SH-SY5Y (cell line): ENCODE data around the gene SYT6.

Experiments used
- GATA2 ChIP-seq: IDR thresholded peaks from 2 replicates; pipeline ENCODE4 v1.6.1; 2011; ENCODE audit warnings: mild to moderate bottlenecking, low read depth, low read length
- GATA3 ChIP-seq: IDR thresholded peaks from 2 replicates; pipeline ENCODE4 v1.6.1; 2011; ENCODE audit warnings: low read depth, mild to moderate bottlenecking, low read length, moderate library complexity

SYT6 gene

DNA sequence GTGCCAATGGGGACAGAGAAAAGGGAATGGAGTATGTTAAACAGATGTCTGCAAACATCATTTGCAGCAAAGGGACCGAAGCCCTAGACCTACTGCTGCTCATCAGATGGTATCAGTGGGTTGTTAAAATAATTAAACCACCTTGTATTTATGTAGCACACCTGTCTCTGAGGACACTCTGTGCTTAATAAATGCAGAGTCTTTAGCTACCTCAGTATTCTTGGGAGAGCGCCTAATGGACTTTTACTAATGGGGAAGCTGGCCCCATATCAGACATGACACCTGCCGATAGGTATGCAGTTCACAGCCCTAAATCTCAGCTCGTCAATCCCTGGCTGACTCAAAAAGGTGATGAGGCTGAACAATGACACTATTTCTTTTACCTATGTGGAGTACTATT is 54.4 kb downstream of the SYT6 start:
- TF ChIP-seq GATA3 (no peak), GATA2 (no peak)

DNA sequence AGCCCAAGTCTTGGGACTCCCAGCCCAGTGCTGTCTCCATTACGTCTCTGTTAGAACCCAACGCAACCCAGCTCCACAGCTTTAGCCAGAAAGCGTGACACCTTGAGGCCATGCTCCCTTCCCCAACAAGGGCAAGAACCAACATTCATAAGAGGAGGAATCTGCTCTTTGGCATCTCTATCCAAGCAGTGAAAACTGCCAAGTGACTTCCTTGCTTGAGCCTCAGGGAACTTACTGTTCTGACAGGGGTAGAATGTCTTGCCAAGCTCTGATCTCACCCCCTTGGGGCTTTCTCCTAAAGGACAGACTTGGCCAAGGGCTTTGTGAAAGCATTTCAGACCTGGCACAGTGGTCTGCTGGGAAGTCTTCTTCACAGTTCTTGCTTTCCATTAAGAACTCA is 56.6 kb downstream of the SYT6 start:
- no peak for TF ChIP-seq GATA2
- TF ChIP-seq GATA3: no peak

DNA sequence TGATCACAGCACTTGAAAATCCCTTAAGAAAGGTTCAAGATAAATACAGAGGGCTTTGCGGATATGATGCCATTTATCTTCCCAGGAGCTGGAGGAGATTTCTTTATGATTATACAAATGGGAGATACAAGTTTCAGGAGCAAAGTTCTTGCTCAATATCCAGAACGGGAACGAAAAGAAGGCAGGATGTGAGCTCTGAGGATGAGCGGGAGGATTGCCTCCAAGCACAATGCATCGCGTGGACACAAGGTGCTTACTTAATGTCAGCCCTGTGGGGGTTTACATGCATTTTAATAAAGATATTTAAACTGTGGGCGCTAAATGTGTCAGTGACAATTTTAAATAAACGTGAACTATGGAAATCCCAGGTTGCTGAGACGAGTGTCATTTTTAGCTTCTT is 59.0 kb downstream of the SYT6 start:
- no peak for TF ChIP-seq GATA2
- TF ChIP-seq GATA3: no peak

DNA sequence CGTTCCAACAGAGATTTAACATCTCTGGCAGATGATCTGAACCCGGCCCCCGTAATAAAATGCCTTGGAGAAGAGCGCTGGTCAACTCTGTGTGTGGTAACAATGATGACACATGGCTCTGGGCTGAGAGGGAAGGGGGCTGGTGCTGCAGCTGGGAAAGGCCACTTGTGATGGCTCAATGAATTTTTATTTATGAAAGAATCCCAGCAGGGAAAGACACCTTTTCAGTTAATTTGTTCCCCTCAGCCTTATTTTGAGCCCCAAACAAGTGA is 59.4 kb downstream of the SYT6 start:
- TF ChIP-seq GATA3: no peak
- TF ChIP-seq GATA2: no peak

DNA sequence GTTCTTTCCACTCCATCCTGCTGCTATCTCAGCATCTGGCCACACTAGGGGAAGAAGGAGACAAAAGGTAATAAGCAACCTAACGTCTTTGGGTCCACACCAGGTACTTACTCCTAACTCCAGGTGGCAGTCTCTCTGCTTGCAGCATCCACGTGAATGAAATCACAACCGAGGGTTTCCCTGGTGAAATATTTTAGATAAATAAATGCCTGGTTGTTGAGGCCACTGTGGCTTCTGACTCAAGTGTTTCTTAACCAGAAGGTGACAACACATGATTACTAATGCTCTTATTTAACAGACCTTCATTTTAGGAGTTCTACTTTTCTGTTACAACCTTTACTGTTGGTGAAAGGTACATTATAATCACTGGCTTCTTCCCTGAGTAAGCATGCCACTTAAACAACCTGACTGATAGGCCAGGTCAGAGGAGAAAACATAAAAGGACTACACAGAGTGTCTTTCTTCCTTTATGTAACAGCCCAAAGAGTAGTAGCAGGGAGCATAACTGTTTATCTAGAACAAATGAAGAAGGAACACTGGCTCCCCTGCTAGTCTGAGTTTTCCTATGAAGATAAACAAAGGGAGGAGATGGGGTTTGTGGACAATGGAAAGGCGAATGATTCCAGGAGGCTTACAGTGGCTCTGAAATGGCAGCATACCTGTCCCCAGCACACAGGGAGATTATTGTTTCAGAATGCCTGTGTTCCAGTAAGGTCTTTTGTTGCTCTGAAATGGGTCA is 59.9 kb downstream of the SYT6 start:
- TF ChIP-seq GATA3 (no peak), GATA2 (no peak)

DNA sequence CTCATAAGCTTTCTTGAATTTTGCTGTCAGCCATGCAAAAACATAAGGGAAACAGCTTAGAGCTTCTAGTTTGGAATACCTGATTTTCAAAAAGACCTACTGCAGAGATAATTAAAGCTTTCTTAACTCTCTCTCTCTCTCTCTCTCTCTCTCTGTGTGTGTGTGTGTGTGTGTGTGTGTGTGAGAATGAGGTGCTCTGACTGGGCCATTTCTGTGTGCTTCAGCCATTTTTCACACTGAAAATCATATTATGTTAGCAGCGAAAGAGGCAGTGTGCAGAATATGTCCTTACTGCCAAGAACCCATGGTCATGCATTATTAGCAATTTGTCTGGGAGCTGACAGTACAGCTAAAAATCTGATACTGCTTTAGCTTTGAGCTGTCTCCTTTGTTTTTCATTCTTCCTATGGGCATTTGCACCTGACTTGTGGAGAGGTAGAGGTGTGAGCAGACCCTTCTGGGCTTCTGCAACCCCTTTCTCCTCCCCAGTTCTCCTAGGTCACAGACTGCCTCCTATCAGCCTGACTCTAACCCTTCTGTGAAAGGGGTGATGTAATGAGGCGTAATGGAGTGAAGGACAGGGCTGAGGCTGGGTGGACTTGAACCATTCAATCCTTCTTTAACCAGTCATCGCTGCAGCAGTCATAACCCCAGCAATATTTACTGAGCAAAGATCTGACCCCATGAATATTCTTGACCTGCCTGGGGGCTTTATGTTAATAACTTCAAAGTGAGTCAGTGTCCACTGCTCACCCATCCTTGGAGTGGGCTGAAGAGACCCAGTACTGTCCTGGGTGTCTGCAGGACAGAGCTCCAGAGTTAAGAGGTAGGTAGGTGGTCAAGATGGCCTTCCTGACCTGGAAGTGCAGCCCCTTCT is 61.2 kb downstream of the SYT6 start:
- no peak for TF ChIP-seq GATA2
- no peak for TF ChIP-seq GATA3

DNA sequence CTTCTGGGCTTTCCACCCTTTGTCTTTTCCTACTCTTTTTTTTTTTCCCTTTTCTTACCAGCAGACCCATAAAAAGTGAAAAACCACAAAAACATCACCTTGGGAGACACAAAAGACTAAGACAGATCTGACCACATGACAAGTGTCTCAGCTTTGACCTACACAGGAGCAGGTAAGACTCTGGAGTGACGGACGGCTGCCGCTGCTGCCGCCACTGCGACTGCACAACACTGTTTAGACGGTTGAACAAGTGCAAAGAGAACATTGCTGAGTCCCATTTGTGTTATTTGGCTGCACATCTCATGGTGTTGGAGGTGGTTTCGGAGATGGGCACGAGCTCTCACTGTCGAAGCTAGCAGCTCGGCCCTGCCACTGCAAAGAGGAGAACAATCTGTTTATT is 62.0 kb downstream of the SYT6 start:
- TF ChIP-seq GATA2 (no peak), GATA3 (no peak)

DNA sequence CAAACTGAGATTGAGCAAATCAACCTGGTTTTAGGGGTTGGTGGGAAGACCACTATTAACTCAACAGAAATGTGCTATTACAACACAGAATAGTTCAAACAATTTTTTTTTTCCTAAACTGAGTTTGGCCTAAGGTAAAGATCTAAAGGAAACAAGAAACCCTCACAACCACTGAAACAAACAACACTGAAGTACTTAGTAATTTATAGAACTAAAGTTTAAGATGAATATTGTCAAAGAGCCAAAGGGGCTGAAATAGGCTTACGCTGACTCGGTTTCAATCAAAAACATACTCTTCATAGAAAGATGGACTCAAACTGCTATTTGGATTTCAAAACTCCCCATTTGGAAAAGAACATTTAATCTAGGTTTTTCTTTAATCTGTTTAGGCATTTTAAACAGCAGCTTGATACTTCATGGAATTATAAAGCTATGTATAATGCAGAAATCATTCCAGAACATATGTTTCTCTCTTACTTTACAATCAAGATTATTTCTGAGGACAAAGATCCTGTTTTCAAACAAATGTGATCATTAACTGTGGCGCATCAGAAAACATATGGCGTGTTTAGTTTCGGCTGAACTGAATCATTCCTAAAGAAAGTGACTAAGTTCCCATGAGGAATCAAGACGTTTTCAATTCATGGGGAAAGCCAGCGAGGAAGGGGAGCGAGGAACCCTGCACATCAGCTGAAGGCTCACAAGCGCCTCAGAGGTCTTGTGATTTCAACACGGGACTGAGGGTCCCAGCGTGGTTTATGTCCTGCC is 62.7 kb downstream of the SYT6 start:
- TF ChIP-seq GATA2 (no peak), GATA3 (no peak)

DNA sequence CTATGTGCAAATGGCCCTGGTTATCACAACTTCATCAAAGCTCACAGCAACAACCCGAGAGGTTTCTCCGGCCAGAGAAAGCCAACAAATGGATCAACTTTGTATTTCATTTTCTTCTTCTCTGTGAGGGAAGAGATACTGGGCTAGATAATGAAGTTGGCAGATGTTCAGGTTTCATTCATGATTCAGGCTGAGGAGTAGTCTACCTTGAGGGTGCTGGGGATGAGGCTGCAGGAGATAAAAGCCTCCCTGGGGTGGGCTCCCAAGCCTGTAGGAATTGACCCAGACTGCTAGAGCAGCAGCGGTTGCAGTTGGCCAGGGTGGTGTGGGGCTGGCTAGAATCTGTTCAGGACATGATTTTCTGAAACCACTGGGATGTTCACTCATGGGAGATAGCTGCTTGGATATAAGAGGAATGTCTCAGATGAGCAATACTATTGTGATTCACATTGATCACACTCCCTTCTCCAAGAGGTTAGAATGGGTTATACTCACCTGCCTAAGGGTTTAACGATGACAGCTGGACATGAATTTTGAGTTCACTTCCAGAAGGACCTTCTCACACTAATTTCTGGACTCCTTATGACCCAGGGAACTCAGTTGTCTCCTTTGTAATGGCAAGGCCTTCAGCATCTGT is 64.0 kb downstream of the SYT6 start:
- no peak for TF ChIP-seq GATA2
- no peak for TF ChIP-seq GATA3

DNA sequence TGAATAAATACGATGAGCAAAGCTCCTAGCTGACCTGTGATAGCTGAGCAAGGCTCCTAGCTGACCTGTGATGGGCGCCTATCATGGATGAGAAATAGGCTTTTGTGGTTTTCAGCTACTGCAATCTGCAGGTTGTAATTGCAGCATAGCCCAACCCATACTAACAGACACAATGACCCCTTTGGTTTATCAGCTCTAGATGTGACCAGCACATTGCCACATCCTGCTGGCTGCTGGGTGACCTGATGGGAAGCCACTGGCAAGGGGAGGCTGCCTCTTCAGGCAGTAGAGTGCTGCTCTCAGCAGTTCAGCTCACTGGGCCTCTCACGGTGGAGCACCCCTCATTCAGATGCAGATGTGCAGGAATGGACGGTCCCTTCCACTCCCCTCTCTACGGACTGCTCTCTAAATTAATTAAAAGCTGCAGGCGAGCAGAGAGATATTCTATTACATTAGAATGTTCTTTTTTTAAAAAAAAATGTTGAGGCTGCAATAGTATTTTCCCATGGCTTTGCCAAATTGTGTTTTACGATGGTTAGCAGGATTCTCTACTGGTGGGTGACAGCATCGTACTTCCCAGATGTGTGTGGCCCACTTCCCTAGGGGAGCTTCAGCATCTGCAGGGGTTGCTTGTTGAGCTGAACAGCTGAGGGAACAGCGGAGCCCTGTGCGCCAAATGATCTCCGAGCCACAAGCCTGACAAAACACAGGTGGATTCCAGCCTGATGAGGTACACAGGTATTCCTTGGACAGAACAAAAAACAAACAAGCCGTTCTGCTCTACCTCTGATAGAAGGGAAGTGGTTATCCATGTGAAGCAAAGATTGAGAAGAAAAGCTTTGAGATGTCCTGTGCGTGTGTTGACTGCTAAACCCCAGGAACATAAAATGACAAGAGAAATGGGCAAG is 65.0 kb downstream of the SYT6 start:
- no peak for TF ChIP-seq GATA2
- no peak for TF ChIP-seq GATA3

DNA sequence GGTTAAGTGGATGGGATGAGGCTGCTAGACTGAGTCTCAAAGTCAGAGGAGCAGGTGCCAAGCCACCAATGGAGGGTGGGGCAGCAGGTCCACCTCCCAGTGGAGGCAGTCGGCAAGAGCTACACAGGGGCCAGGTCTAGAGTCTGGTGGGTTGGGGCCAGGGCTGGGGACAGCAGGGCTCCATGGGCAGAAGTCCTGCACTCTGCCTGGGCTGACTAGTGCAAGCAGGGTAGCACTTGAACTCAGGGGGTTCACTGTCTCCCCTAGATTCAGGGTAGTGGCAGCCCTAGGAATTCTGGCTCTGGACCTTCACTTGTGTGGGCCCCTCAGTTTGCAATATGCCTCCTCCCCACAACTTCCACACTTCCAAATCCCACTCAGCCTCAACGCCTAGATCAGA is 66.2 kb downstream of the SYT6 start:
- no peak for TF ChIP-seq GATA3
- TF ChIP-seq GATA2: no peak

DNA sequence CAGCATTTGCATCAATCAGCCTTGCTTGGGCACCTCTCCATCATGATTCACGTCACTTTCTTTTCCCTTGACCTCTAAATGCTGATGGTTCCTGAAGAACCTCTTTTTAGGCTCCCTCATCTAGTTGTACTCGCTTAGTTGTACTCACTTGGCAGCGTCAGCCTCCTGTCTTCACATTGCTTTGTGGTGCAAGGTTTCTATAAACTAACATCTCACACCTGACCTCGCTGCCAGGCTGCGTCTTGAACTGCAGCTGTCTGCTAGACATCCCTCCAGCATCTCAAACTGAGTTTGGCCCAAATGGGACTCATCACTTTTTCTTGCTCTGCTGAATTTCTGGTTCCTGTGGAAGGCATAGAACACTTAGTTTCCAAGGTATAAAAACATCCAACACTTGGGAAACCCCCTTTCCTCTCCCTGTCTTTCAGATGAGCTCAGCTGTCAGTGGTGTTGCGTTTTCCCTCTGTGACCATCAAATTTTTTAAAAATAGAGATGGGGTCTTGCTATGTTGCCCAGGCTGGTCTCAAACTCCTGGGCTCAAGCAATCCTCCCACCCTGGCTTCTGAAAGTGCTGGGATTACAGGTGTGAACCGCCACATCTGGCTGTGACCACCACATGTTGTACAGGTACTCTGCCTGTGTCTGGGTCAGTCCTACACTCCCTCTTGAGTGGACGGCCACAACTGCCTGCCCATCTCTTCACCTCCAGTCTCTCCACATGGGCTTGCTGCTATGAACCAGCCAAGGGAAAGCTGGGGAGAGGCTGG is 66.9 kb downstream of the SYT6 start:
- TF ChIP-seq GATA2: no peak
- TF ChIP-seq GATA3: no peak
